HG03196 (cell line): Measurements from ENCODE around the gene STYK1.
A peak's percentile ranks its signal among the peaks of the same experiment; 100 is the strongest.

Experiments used
- ATAC-seq: cut with Tn5 transposase; IDR thresholded peaks from one replicate; pipeline ENCODE4 v1.9.1; 2021; ENCODE audit not compliant: unreplicated experiment

The STYK1 gene

GRCh38 chr12:10673659-10674384, at the start of gene STYK1:
TSS of gene STYK1 (minus strand) at chr12:10674052. CDS start at chr12:10634618, 39,434 bp downstream.
- ATAC-seq: peak; percentile 57

GRCh38 chr12:10722905-10723746, 49.3 kb upstream of the STYK1 start, which contains the start of gene YBX3:
TSS of gene YBX3 (minus strand) at chr12:10723323. CDS start at chr12:10723111, 212 bp downstream.
- ATAC-seq: peak; percentile 40

- peak; percentile 43 for ATAC-seq
These were observed 48.7 kb upstream of the STYK1 start for GRCh38 chr12:10722502-10722904.

- peak; percentile 35 for ATAC-seq
These were observed 48.0 kb upstream of the STYK1 start for GRCh38 chr12:10721651-10722501.

GRCh38 chr12:10720974-10721650, 47.3 kb upstream of the STYK1 start:
- no peak for ATAC-seq

- no peak for ATAC-seq
These were observed 45.6 kb upstream of the STYK1 start for GRCh38 chr12:10719482-10719881.

- ATAC-seq: no peak
These were observed 44.5 kb upstream of the STYK1 start for GRCh38 chr12:10718279-10718821.

- no peak for ATAC-seq
These were observed 43.6 kb upstream of the STYK1 start for GRCh38 chr12:10717410-10717809.

- no peak for ATAC-seq
These were observed 43.0 kb upstream of the STYK1 start for GRCh38 chr12:10716704-10717315.

- ATAC-seq: no peak
These were observed 42.4 kb upstream of the STYK1 start for GRCh38 chr12:10716277-10716676.

GRCh38 chr12:10715491-10715890, 41.6 kb upstream of the STYK1 start:
- ATAC-seq: no peak

- ATAC-seq: no peak
These were observed 36.0 kb upstream of the STYK1 start for GRCh38 chr12:10709808-10710207.

- no peak for ATAC-seq
These were observed 35.0 kb upstream of the STYK1 start for GRCh38 chr12:10708862-10709261.

- no peak for ATAC-seq
These were observed 31.8 kb upstream of the STYK1 start for GRCh38 chr12:10705655-10706054.

GRCh38 chr12:10701843-10702242, 28.0 kb upstream of the STYK1 start:
- no peak for ATAC-seq

- ATAC-seq: peak; percentile 49
These were observed 27.4 kb upstream of the STYK1 start for GRCh38 chr12:10701131-10701681.

- ATAC-seq: no peak
These were observed 26.7 kb upstream of the STYK1 start for GRCh38 chr12:10700581-10700980.

- no peak for ATAC-seq
These were observed 24.0 kb upstream of the STYK1 start for GRCh38 chr12:10697862-10698261.

GRCh38 chr12:10697156-10697555, 23.3 kb upstream of the STYK1 start:
- no peak for ATAC-seq

GRCh38 chr12:10690906-10691305, 17.1 kb upstream of the STYK1 start:
- ATAC-seq: no peak
